H9 (cell line): Measurements from ENCODE around the gene ORAI1. TPM values are rescaled to one million over a fixed set of nuclear protein-coding genes. Genes with fewer than 3 reads are reported as not detected.

Experiments used
- DNase-seq: peaks from one replicate; pipeline ENCODE4 v3.0.0-alpha.2; 2017
- H2AFZ ChIP-seq: one replicate; pipeline ENCODE4 v1.6.1; 2013; ENCODE audit warnings: mild to moderate bottlenecking, low read length, control low read depth, moderate library complexity
- H2AK5ac ChIP-seq: 2 replicates; pipeline ENCODE4 v1.6.1; 2013; ENCODE audit warnings: low read length, control low read depth, mixed read lengths; ENCODE audit not compliant: insufficient read length
- H2BK120ac ChIP-seq: one replicate; pipeline ENCODE4 v1.6.1; 2013; ENCODE audit warnings: low read depth, mild to moderate bottlenecking, low read length, control low read depth, inconsistent platforms; ENCODE audit not compliant: poor library complexity, severe bottlenecking
- H2BK12ac ChIP-seq: 2 replicates; pipeline ENCODE4 v1.6.1; 2013; ENCODE audit warnings: low read length, control low read depth, mixed read lengths, low read depth; ENCODE audit not compliant: insufficient read length
- H2BK15ac ChIP-seq: 2 replicates; pipeline ENCODE4 v1.6.1; 2013; ENCODE audit warnings: low read depth, low read length, control low read depth
- H2BK20ac ChIP-seq: one replicate; pipeline ENCODE4 v1.6.1; 2013; ENCODE audit warnings: low read depth, mild to moderate bottlenecking, low read length, control low read depth, inconsistent platforms; ENCODE audit not compliant: poor library complexity, severe bottlenecking
- H2BK5ac ChIP-seq: 2 replicates; pipeline ENCODE4 v1.6.1; 2013; ENCODE audit warnings: low read length, control low read depth, mixed read lengths; ENCODE audit not compliant: insufficient read length
- H3K14ac ChIP-seq: 2 replicates; pipeline ENCODE4 v1.6.1; 2013; ENCODE audit warnings: low read length, control low read depth; ENCODE audit not compliant: insufficient read depth
- H3K18ac ChIP-seq: 2 replicates; pipeline ENCODE4 v1.6.1; 2013; ENCODE audit warnings: low read depth, mild to moderate bottlenecking, mixed read lengths, low read length, control low read depth; ENCODE audit not compliant: insufficient read length
- H3K23ac ChIP-seq: 2 replicates; pipeline ENCODE4 v1.6.1; 2013; ENCODE audit warnings: low read length, control low read depth, mixed read lengths, low read depth; ENCODE audit not compliant: insufficient read length
- H3K23me2 ChIP-seq: 2 replicates; pipeline ENCODE4 v1.6.1; 2013; ENCODE audit warnings: low read depth, mild to moderate bottlenecking, mixed read lengths, low read length, control low read depth; ENCODE audit not compliant: insufficient read length, poor library complexity, severe bottlenecking
- H3K27ac ChIP-seq: 2 replicates; pipeline ENCODE4 v1.5.1; 2013; ENCODE audit warnings: low read length, control low read depth, mixed read lengths, low read depth; ENCODE audit not compliant: insufficient read length
- H3K27me3 ChIP-seq: 2 replicates; pipeline ENCODE4 v1.6.1; 2013; ENCODE audit warnings: low read length, control low read depth, inconsistent platforms; ENCODE audit not compliant: insufficient read depth
- H3K4ac ChIP-seq: 2 replicates; pipeline ENCODE4 v1.6.1; 2013; ENCODE audit warnings: low read depth, mild to moderate bottlenecking, control low read depth, inconsistent platforms, low read length, moderate library complexity
- H3K4me1 ChIP-seq: 2 replicates; pipeline ENCODE4 v1.6.1; 2013; ENCODE audit warnings: low read length, control low read depth, inconsistent platforms; ENCODE audit not compliant: insufficient read depth
- H3K4me2 ChIP-seq: 2 replicates; pipeline ENCODE4 v1.6.1; 2013; ENCODE audit warnings: low read length, control low read depth, mixed read lengths; ENCODE audit not compliant: insufficient read length, insufficient read depth
- H3K56ac ChIP-seq: 2 replicates; pipeline ENCODE4 v1.6.1; 2013; ENCODE audit warnings: low read depth, mild to moderate bottlenecking, mixed read lengths, low read length, control low read depth; ENCODE audit not compliant: insufficient read length
- H3K79me1 ChIP-seq: 2 replicates; pipeline ENCODE4 v1.6.1; 2013; ENCODE audit warnings: low read depth, mild to moderate bottlenecking, moderate library complexity, low read length, control low read depth, inconsistent platforms; ENCODE audit not compliant: insufficient read depth, poor library complexity, severe bottlenecking
- H3K79me2 ChIP-seq: 2 replicates; pipeline ENCODE4 v1.6.1; 2013; ENCODE audit warnings: low read length, control low read depth, inconsistent platforms; ENCODE audit not compliant: insufficient read depth
- H3K9ac ChIP-seq: 2 replicates; pipeline ENCODE4 v1.6.1; 2013; ENCODE audit warnings: low read length, control low read depth, mixed read lengths; ENCODE audit not compliant: insufficient read length; ENCODE audit errors: extremely low read depth
- H3K9me3 ChIP-seq: one replicate; pipeline ENCODE4 v1.6.1; 2013; ENCODE audit warnings: low read depth, low read length, inconsistent platforms; ENCODE audit not compliant: control insufficient read depth
- H3T11ph ChIP-seq: one replicate; pipeline ENCODE4 v1.6.1; 2013; ENCODE audit warnings: mild to moderate bottlenecking, low read length, control low read depth, inconsistent platforms
- H4K20me1 ChIP-seq: one replicate; pipeline ENCODE4 v1.6.1; 2013; ENCODE audit not compliant: control insufficient read depth, insufficient read length, insufficient read depth
- H4K5ac ChIP-seq: 2 replicates; pipeline ENCODE4 v1.6.1; 2013; ENCODE audit warnings: low read depth, mild to moderate bottlenecking, mixed read lengths, low read length, control low read depth; ENCODE audit not compliant: insufficient read length
- H4K8ac ChIP-seq: replicated peaks from 2 replicates; pipeline ENCODE4 v1.6.1; 2013; ENCODE audit warnings: low read length, control low read depth, mixed read lengths, low read depth; ENCODE audit not compliant: insufficient read length
- H4K91ac ChIP-seq: 2 replicates; pipeline ENCODE4 v1.6.1; 2013; ENCODE audit warnings: low read depth, mild to moderate bottlenecking, moderate library complexity, mixed read lengths, low read length, control low read depth; ENCODE audit not compliant: insufficient read length
- H3K27ac Mint-ChIP-seq, 3 experiments: 2 replicates in 2 of 3; 3 replicates in 1 of 3; pipeline ENCODE4 v1.8.0; 2020 to 2021; ENCODE audit warnings: mixed read lengths in 3 of 3, mild to moderate bottlenecking in 1 of 3, moderate library complexity in 1 of 3
- H3K27me3 Mint-ChIP-seq: 2 replicates; pipeline ENCODE4 v1.8.0; 2021; ENCODE audit warnings: low read depth, mild to moderate bottlenecking, moderate library complexity, mixed read lengths
- H3K36me3 Mint-ChIP-seq, 3 experiments: 2 replicates in 2 of 3; 3 replicates in 1 of 3; pipeline ENCODE4 v1.8.0; 2020 to 2021; ENCODE audit warnings: low read depth in 3 of 3, mixed read lengths in 3 of 3; ENCODE audit not compliant: insufficient read depth in 1 of 3
- H3K4me1 Mint-ChIP-seq, 2 experiments: 2 replicates each; pipeline ENCODE4 v1.8.0; 2020; ENCODE audit warnings: mixed read lengths in 2 of 2
- H3K4me3 Mint-ChIP-seq, 2 experiments: 2 replicates in 1 of 2; 3 replicates in 1 of 2; pipeline ENCODE4 v1.8.0; 2020 to 2021; ENCODE audit warnings: mild to moderate bottlenecking in 2 of 2, mixed read lengths in 2 of 2, moderate library complexity in 1 of 2
- H3K9me3 Mint-ChIP-seq, 2 experiments: 2 replicates in 1 of 2; 3 replicates in 1 of 2; pipeline ENCODE4 v1.8.0; 2020; ENCODE audit warnings: mild to moderate bottlenecking in 2 of 2, mixed read lengths in 2 of 2, moderate library complexity in 1 of 2
- CTCF ChIP-seq: fragments of 200-600 bp; sonication (generic); conservative IDR thresholded peaks from 3 replicates; pipeline ENCODE4 v1.8.0; 2021; ENCODE audit warnings: antibody characterized with exemption, mild to moderate bottlenecking
- WGBS: extraction: QIAGEN DNeasy Blood & Tissue Kit; methylation state at CpG from one replicate; pipeline ENCODE4 v1.1.7; 2013; ENCODE audit warnings: missing lambda C conversion rate, low lambda C conversion rate, mixed read lengths; ENCODE audit not compliant: insufficient read length; ENCODE audit errors: extremely low coverage; 5-methylcytosine and 5-hydroxymethylcytosine counted together
- total RNA-seq: library from RNA; stranded (reverse); gene quantifications from 2 replicates; pipeline ENCODE4 v1.2.1, GENCODE V29; 2021

Gene ORAI1
- total RNA-seq, 1 experiment from 2014 or later = 24.7 TPM

- peak overlapping the region in 2 of 3 experiments; percentile 28 to 59; a peak in 3 of 7 replicates for H3K27ac Mint-ChIP-seq
- H4K91ac ChIP-seq = no peak overlapping the region
- H3K79me1 ChIP-seq = no peaks in the 10 kb centered on the region
- no peak overlapping the region for H3K4ac ChIP-seq
- H3K27ac ChIP-seq = no peak overlapping the region
- H2AFZ ChIP-seq = no peak overlapping the region
- no peak for DNase-seq
- no peak overlapping the region for H3K56ac ChIP-seq
- H3K23me2 ChIP-seq = no peaks in the 10 kb centered on the region
- TF ChIP-seq CTCF = no peak
- H4K8ac ChIP-seq = no peak overlapping the region
- no peaks in the 10 kb centered on the region for H3K27me3 ChIP-seq
- H2BK15ac ChIP-seq = no peak overlapping the region
- no peak overlapping the region for H2AK5ac ChIP-seq
- peaks cover 19 to 22% of the 10 kb centered on the region in 2 experiments for H3K4me1 Mint-ChIP-seq
- no peak overlapping the region for H3K23ac ChIP-seq
- H3K4me2 ChIP-seq = no peak overlapping the region
- no peaks in the 10 kb centered on the region for H4K20me1 ChIP-seq
- no peaks in the 10 kb centered on the region; the same call in 1 of the 2 replicates for H3K27me3 Mint-ChIP-seq
- no CpG with 5 or more reads among the region's 4 CpGs for WGBS
- H3K9ac ChIP-seq = no peak overlapping the region
- no peak overlapping the region; a peak in 1 of 5 replicates for H3K4me3 Mint-ChIP-seq
- no peak overlapping the region for H3T11ph ChIP-seq
- no peaks in the 10 kb centered on the region for H3K9me3 ChIP-seq
- no peak overlapping the region for H2BK5ac ChIP-seq
- no peak overlapping the region for H2BK12ac ChIP-seq
- no peak overlapping the region for H2BK120ac ChIP-seq
- peaks cover 4% of the 10 kb centered on the region for H3K4me1 ChIP-seq
- no peaks in the 10 kb centered on the region for H3K79me2 ChIP-seq
- no peak overlapping the region for H4K5ac ChIP-seq
- H3K36me3 Mint-ChIP-seq = peaks cover 2 to 38% (median 16%) of the 10 kb centered on the region in 3 experiments; a peak in 6 of 7 replicates
- no peaks in the 10 kb centered on the region for H3K9me3 Mint-ChIP-seq
- H3K18ac ChIP-seq = no peak overlapping the region
- H3K14ac ChIP-seq = no peak overlapping the region
- no peak overlapping the region for H2BK20ac ChIP-seq
Observed at GRCh38 chr12:121592320-121592719, 34.0 kb upstream of the ORAI1 start.
